ENCODE measurements around the gene C11orf58. TPM values are rescaled to one million over a fixed set of nuclear protein-coding genes. Genes with fewer than 3 reads are reported as not detected.

Gene C11orf58
- total RNA-seq: 10 to 100 TPM; 70.1 to 72.3 TPM

DNA sequence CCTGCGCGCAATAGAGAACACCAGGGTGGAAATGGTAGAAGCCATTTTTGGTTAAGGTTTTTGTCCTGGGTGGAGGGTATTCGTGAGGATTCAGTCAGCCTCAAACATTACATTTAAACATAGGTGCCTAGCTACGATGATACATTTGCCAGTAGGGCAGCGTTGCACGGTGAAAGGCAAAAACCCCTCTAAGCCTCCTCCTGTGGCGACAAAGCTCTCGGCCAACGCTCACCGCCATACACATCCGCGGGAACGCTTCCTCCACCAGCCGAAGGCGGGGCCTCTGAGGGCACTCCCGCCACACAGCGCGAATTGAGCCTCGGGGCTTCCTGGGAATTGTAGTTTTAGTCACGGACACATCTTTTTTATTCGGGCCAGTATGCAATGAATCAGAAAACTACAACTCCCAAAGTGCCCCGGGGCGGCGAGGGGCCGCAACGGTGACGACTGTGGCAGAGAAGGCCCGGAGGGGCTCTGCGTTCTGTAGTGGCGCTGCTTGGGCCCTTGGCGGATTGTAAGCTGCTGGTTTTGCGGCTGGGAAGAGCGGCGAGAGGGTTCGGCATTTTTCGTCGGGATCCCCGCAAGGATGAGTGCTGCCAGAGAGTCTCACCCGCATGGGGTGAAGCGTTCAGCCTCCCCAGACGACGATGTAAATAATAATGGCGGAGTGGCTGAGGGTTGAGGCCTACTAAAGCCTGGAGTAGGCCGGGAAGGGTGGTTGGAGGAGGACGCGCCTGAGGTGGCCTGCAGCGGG lies at the start of gene C11orf58:
C11orf58 (plus strand) TSS at position 455 of the 754 bp plus-strand sequence; CDS start at position 587, 132 bp downstream.
- TF ChIP-seq, protein P1, sequence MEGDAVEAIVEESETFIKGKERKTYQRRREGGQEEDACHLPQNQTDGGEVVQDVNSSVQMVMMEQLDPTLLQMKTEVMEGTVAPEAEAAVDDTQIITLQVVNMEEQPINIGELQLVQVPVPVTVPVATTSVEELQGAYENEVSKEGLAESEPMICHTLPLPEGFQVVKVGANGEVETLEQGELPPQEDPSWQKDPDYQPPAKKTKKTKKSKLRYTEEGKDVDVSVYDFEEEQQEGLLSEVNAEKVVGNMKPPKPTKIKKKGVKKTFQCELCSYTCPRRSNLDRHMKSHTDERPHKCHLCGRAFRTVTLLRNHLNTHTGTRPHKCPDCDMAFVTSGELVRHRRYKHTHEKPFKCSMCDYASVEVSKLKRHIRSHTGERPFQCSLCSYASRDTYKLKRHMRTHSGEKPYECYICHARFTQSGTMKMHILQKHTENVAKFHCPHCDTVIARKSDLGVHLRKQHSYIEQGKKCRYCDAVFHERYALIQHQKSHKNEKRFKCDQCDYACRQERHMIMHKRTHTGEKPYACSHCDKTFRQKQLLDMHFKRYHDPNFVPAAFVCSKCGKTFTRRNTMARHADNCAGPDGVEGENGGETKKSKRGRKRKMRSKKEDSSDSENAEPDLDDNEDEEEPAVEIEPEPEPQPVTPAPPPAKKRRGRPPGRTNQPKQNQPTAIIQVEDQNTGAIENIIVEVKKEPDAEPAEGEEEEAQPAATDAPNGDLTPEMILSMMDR (IDR thresholded peaks at IDR 0.05): no peak
- H3K4me3 ChIP-seq: peak within 1 kb of the TSS; percentile 79
- DNase-seq: peak; percentile 97
- peak within 1 kb of the TSS; percentile 78 to 96 for H3K9ac ChIP-seq (ENCODE audit: low read depth in 2 of 2, low read length in 2 of 2)
- no peaks in the 10 kb centered on the region for H3K36me3 ChIP-seq
- no peaks in the 10 kb centered on the region for H3K9me3 ChIP-seq
- no peaks in the 10 kb centered on the region for H3K4me1 ChIP-seq
- no peaks in the 10 kb centered on the region for H3K27me3 ChIP-seq
- intact Hi-C loops (cut with DNase I): no loop called here
- peak within 1 kb of the TSS; percentile 84 for H3K27ac ChIP-seq

DNA sequence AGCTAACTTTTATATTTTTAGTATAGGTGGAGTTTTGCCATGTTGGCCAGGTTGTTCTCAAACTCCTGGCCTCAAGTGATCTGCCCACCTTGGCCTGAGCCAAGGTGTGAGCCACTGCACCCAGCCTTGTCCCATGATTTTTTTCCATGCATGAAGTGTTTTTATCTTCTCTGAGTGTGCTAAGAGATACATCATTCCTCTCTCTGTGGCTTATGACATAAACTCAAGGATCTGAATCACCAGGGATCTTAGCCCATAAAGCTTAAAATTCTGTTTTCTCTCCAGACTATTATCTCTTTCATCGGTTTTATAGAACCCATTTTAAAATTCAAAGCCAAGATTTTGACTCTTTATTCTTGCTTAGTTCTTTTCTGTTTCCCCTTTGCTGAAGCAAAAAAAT lies 48.4 kb upstream of the C11orf58 start:
- no peak overlapping the region for H3K9ac ChIP-seq (ENCODE audit: low read depth in 2 of 2, low read length in 2 of 2)
- TF ChIP-seq, protein P1 (IDR thresholded peaks at IDR 0.05): no peak
- intact Hi-C loops (cut with DNase I): no loop called here
- DNase-seq: no peak
- H3K9me3 ChIP-seq: no peaks in the 10 kb centered on the region
- no peaks in the 10 kb centered on the region for H3K36me3 ChIP-seq
- H3K27me3 ChIP-seq: no peaks in the 10 kb centered on the region
- H3K4me3 ChIP-seq: no peak overlapping the region
- H3K27ac ChIP-seq: no peak overlapping the region
- H3K4me1 ChIP-seq: no peaks in the 10 kb centered on the region

DNA sequence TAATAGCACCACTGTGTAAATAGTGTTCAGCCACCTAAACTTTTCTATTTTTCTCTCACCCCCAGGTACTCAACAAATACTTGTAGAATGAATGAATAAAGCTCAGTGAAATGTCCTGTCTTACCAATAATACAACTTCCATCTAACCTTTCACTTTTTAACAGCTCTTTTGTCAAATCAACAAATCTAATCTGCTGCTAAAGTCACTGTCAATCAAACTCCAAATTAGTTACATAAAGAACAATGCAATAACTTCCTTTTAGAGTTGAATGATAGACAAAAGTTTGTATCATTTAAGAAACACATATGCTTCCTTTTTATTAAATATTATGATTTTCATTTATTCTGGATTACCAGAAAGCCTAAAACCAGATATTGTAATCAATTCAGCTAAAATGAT lies 34.7 kb upstream of the C11orf58 start:
- no peaks in the 10 kb centered on the region for H3K4me1 ChIP-seq
- TF ChIP-seq, protein P1 (IDR thresholded peaks at IDR 0.05): no peak
- H3K27ac ChIP-seq: no peak overlapping the region
- H3K36me3 ChIP-seq: no peaks in the 10 kb centered on the region
- H3K9ac ChIP-seq (ENCODE audit: low read depth in 2 of 2, low read length in 2 of 2): no peak overlapping the region
- no peak overlapping the region for H3K4me3 ChIP-seq
- DNase-seq: no peak
- intact Hi-C loops (cut with DNase I): no loop called here
- H3K9me3 ChIP-seq: no peaks in the 10 kb centered on the region
- H3K27me3 ChIP-seq: peaks cover 3% of the 10 kb centered on the region

DNA sequence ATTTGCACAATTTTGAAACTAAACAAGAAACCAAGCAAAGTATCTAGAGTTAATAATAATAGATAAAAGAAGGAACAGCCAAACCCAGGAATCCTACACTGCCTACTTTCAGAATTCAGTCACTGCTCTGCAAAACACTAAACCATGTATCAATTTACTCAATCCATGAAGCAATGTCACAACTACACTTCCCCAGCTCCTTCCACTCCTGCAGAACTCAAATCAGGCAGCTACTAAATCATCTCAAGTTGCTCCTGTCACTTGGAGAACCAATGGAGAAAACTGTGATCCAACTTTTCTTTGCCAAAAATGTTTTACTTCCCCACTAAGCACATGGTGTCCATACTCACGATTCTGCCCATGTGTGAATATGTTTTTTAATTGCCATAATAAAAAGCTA lies 24.9 kb upstream of the C11orf58 start:
- no peaks in the 10 kb centered on the region for H3K27me3 ChIP-seq
- TF ChIP-seq, protein P1 (IDR thresholded peaks at IDR 0.05): no peak
- DNase-seq: no peak
- no peaks in the 10 kb centered on the region for H3K9me3 ChIP-seq
- H3K4me3 ChIP-seq: no peak overlapping the region
- no peak overlapping the region for H3K27ac ChIP-seq
- no peak overlapping the region for H3K9ac ChIP-seq (ENCODE audit: low read depth in 2 of 2, low read length in 2 of 2)
- no peaks in the 10 kb centered on the region for H3K4me1 ChIP-seq
- no peaks in the 10 kb centered on the region for H3K36me3 ChIP-seq
- intact Hi-C loops (cut with DNase I): no loop called here

DNA sequence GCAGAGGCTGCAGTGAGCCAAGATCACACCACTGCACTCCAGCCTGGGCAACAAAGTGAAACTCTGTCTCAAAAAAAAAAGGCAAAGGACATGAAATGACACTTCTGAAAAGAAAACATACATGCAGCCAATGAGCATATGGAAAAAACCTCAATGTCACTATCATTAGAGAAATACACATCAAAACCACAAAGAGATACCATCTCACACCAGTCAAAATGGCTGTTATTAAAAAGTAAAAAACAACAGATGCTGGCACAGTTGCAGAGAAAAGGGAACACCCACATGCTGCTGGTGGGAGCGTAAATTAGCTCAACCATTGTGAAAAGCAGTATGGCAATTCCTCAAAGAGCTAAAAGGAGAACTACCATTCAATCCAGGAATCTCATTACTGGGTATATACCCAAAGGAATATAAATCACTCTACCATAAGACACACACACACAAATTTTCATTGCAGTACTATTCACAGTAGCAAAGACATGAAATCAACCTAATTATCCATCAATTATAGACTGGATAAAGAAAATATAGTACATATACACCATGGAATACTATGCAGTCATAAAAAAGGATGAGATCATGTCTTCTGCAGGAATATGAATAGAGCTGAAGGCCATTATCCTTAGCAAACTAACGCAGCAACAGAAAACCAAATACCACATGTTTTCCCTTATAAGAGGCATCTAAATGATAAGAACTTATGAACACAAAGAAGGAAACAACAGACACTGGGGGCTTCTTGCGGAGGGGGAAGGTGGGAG lies 15.7 kb upstream of the C11orf58 start:
- no peak overlapping the region for H3K4me3 ChIP-seq
- no peak overlapping the region for H3K9ac ChIP-seq (ENCODE audit: low read depth in 2 of 2, low read length in 2 of 2)
- no peaks in the 10 kb centered on the region for H3K36me3 ChIP-seq
- H3K4me1 ChIP-seq: no peaks in the 10 kb centered on the region
- H3K9me3 ChIP-seq: no peaks in the 10 kb centered on the region
- intact Hi-C loops (cut with DNase I): no loop called here
- no peak overlapping the region for H3K27ac ChIP-seq
- no peaks in the 10 kb centered on the region for H3K27me3 ChIP-seq
- DNase-seq: no peak
- TF ChIP-seq, protein P1 (IDR thresholded peaks at IDR 0.05): no peak
